Osteocyte (in vitro differentiated cells): ENCODE results near the gene POLR3GL. TPM values are rescaled to one million over a fixed set of nuclear protein-coding genes. Genes with fewer than 3 reads are reported as not detected.

Source experiments
- DNase-seq: peaks from one replicate; pipeline ENCODE4 v3.0.0; 2021; ENCODE audit warnings: mixed read lengths; ENCODE audit not compliant: unreplicated experiment; ENCODE audit errors: extremely low spot score
- H3K27ac Mint-ChIP-seq: one replicate; pipeline ENCODE4 v1.8.0; 2021; ENCODE audit warnings: mild to moderate bottlenecking, mixed read lengths; ENCODE audit not compliant: unreplicated experiment
- H3K27me3 Mint-ChIP-seq: one replicate; pipeline ENCODE4 v1.8.0; 2021; ENCODE audit warnings: mixed read lengths; ENCODE audit not compliant: unreplicated experiment
- H3K36me3 Mint-ChIP-seq: one replicate; pipeline ENCODE4 v1.8.0; 2021; ENCODE audit warnings: mixed read lengths; ENCODE audit not compliant: unreplicated experiment
- H3K4me1 Mint-ChIP-seq: one replicate; pipeline ENCODE4 v1.8.0; 2021; ENCODE audit warnings: mixed read lengths; ENCODE audit not compliant: unreplicated experiment
- H3K4me3 Mint-ChIP-seq: one replicate; pipeline ENCODE4 v1.8.0; 2021; ENCODE audit warnings: mild to moderate bottlenecking, moderate library complexity, mixed read lengths; ENCODE audit not compliant: unreplicated experiment
- H3K9me3 Mint-ChIP-seq: one replicate; pipeline ENCODE4 v1.8.0; 2021; ENCODE audit warnings: mixed read lengths; ENCODE audit not compliant: unreplicated experiment
- total RNA-seq: library from RNA; stranded (reverse); gene quantifications from 2 replicates; pipeline ENCODE4 v1.2.1, GENCODE V29; 2021
- TF ChIP-seq, protein P1 (sequence below): fragments of 200-600 bp; sonication (generic); IDR thresholded peaks from 2 replicates; pipeline ENCODE4 v1.5.0; 2021; ENCODE audit warnings: antibody characterized with exemption, mild to moderate bottlenecking, moderate library complexity

Gene POLR3GL
- total RNA-seq, 1 donor from 2014 or later, result 22.4 TPM

DNA sequence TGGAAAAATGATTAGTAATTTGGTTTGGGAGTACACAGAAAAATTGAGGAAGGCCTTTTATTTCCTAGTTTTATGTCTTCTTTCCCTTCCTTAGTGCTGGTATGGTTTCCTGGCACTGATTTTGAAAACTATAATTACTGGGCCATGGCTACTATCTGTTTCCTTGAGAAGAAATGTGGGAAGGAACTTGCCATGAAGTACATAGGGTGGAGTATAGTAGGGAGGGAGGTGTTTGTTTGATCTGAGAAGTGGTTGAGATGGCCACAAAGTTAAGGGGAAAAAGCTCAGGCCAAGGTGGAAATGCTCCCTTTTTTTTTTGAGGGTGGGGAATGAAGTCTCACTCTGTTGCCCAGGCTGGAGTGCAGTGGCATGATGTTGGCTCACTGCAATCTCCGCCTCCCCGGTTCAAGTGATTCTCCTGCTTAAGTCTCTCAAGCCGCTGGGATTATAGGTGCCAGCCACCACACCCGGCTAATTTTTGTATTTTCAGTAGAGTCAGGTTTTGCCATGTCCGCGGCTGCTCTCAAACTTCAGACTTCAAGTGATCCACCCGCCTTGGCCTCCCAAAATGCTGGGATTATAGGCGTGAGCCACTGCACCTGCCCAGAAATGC, 45.7 kb downstream of the POLR3GL start:
- Mint-ChIP-seq H3K4me1 (peaks cover 10% of the 10 kb centered on the region), H3K9me3 (no peaks in the 10 kb centered on the region), H3K27me3 (no peaks in the 10 kb centered on the region), H3K4me3 (no peak overlapping the region), H3K27ac (no peak overlapping the region), H3K36me3 (no peaks in the 10 kb centered on the region)
- TF ChIP-seq, protein P1, sequence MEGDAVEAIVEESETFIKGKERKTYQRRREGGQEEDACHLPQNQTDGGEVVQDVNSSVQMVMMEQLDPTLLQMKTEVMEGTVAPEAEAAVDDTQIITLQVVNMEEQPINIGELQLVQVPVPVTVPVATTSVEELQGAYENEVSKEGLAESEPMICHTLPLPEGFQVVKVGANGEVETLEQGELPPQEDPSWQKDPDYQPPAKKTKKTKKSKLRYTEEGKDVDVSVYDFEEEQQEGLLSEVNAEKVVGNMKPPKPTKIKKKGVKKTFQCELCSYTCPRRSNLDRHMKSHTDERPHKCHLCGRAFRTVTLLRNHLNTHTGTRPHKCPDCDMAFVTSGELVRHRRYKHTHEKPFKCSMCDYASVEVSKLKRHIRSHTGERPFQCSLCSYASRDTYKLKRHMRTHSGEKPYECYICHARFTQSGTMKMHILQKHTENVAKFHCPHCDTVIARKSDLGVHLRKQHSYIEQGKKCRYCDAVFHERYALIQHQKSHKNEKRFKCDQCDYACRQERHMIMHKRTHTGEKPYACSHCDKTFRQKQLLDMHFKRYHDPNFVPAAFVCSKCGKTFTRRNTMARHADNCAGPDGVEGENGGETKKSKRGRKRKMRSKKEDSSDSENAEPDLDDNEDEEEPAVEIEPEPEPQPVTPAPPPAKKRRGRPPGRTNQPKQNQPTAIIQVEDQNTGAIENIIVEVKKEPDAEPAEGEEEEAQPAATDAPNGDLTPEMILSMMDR, result no peak
- no peak for DNase-seq

DNA sequence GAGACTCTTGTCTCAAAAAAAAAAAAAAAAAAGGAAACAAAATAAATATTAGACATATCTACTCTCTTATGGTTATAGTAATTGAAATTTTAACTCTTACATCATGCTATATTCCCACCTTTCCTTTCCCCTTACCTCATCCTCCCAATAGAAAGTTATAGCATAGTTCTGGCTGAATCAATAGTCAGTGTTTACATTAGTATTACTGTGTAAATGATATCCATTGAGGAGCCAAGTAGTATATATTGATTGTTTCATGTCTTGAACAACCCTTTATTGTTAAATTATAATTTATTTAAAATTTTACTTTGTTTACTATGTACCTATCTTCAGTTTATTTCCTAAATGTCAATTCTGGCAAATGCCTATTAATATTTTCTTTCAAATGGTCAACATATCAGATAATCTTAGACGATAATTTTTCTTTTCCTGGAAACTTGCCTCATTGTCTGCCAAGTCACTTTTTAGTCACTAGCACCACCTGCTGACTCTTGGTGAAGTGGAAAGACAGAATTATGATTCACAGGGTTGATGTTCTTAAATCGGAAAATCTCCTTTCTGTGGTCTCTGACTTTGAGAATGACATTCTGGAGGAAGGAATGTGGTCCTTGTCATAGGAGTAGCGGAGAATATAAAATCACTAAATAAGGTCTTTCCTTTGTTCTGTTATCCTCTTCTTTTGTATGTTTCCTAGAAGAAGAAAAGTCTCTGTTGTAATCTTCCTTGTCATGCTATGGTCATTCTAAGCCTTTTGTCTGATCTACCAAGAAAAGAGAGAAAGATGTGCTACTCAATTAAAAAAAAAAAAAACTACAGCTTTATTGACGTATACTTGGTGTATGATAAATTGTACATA, 48.4 kb downstream of the POLR3GL start:
- H3K9me3 Mint-ChIP-seq, result no peaks in the 10 kb centered on the region
- no peak for DNase-seq
- H3K27ac Mint-ChIP-seq, result peak overlapping the region; percentile 8
- peaks cover 5% of the 10 kb centered on the region for H3K4me1 Mint-ChIP-seq
- TF ChIP-seq, protein P1, result peak; percentile 87
- H3K4me3 Mint-ChIP-seq, result no peak overlapping the region
- H3K36me3 Mint-ChIP-seq, result no peaks in the 10 kb centered on the region
- H3K27me3 Mint-ChIP-seq, result peaks cover 17% of the 10 kb centered on the region

DNA sequence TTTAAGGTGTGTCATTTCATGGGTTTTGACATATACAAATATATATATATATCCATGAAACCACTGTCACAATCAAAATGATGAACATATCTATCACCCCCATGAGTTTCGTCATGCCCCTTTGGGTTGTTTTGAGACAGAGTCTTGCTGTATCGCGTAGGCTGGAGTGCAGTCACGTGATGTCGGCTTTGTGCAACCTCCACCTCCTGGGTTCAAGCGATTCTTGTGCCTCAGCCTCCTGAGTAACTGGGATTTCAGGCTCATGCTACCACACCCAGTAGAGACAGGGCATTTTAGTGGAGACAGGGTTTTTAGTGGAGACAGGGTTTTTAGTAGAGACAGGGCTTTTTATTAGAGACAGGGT, 49.1 kb downstream of the POLR3GL start:
- no peak for DNase-seq
- Mint-ChIP-seq H3K27ac (peak overlapping the region; percentile 8), H3K4me3 (no peak overlapping the region), H3K9me3 (no peaks in the 10 kb centered on the region), H3K4me1 (peaks cover 5% of the 10 kb centered on the region), H3K36me3 (no peaks in the 10 kb centered on the region), H3K27me3 (peaks cover 23% of the 10 kb centered on the region)
- TF ChIP-seq, protein P1, result no peak

DNA sequence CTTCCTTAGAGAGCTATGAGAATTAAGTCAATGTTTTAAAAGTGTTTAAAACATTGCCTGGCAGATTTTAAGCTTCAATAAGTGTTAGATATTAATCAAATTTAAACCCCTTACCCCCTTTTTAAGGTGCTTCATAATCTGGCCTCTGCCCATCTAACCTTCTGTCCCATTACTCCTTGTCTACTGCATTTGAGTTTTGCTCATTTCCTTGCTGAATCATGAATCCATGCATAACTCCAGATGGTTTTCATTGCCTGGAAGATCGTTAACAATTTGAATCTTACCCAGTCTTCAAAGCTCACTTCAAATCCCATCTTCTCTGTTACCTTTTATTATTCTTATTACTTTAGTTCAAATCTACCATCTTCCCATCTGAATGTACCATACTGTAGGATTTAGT, 52.4 kb downstream of the POLR3GL start:
- Mint-ChIP-seq H3K27me3 (peaks cover 52% of the 10 kb centered on the region), H3K4me1 (peaks cover 13% of the 10 kb centered on the region), H3K9me3 (no peaks in the 10 kb centered on the region), H3K4me3 (no peak overlapping the region), H3K27ac (no peak overlapping the region), H3K36me3 (no peaks in the 10 kb centered on the region)
- TF ChIP-seq, protein P1, result no peak
- no peak for DNase-seq
